SK-N-SH (cell line): Measurements from ENCODE around the gene ASTL.

ENCODE experiments used
- CTCF ChIP-seq: fragments of 200-600 bp; sonication (generic); IDR thresholded peaks from 2 replicates; pipeline ENCODE4 v1.6.1; 2017; ENCODE audit warnings: antibody characterized with exemption, mild to moderate bottlenecking, moderate library complexity
- EP300 ChIP-seq, 2 experiments: IDR thresholded peaks; 2 replicates each; pipeline versions ENCODE4 v1.4.0 to v1.6.1; 2012; ENCODE audit warnings: borderline replicate concordance in 1 of 2, low read depth in 1 of 2, low read length in 1 of 2
- NRF1 ChIP-seq: IDR thresholded peaks from 2 replicates; pipeline ENCODE4 v1.6.1; 2012; ENCODE audit warnings: low read depth, mild to moderate bottlenecking, low read length
- RFX5 ChIP-seq: IDR thresholded peaks from 2 replicates; pipeline ENCODE4 v1.6.1; 2012; ENCODE audit warnings: mild to moderate bottlenecking, improper control_type of control experiment, low read length
- TAF1 ChIP-seq: IDR thresholded peaks from 2 replicates; pipeline ENCODE4 v1.6.1; 2012; ENCODE audit warnings: low read depth, mild to moderate bottlenecking, low read length, moderate library complexity, borderline replicate concordance
- YY1 ChIP-seq: IDR thresholded peaks from 2 replicates; pipeline ENCODE4 v1.4.0; 2012; ENCODE audit warnings: low read depth, mild to moderate bottlenecking

GRCh38 chr2:96115631-96116423 lies 22.5 kb downstream of the ASTL start:
- TF ChIP-seq RFX5 (no peak), CTCF (no peak), EP300 (IDR thresholded peaks at IDR 0.05; ENCODE audit: borderline replicate concordance in 1 of 2, low read depth in 1 of 2, low read length in 1 of 2) (no peak), TAF1 (no peak), YY1 (no peak), NRF1 (no peak)
